Measurements from ENCODE around the gene DOK6.

The DOK6 gene

GRCh38 chr18:69754108-69754507 lies 353.4 kb downstream of the DOK6 start:
- no peak for DNase-seq (ENCODE audit: low spot score)
- Histone ChIP-seq H2BK15ac (ENCODE audit: low read length) (no peak overlapping the region), H3K4ac (ENCODE audit: low read length) (no peak overlapping the region), H2BK12ac (ENCODE audit: low read length) (no peak overlapping the region), H3K79me1 (ENCODE audit: low read depth, low read length) (no peaks in the 10 kb centered on the region), H3K23ac (ENCODE audit: low read depth, low read length, poor library complexity) (no peak overlapping the region), H4K91ac (ENCODE audit: low read depth, low read length, poor library complexity) (no peak overlapping the region), H3K36me3 (replicated peaks in 1 of 2; ENCODE audit: control insufficient read depth in 2 of 2, insufficient read depth in 2 of 2, low read length in 2 of 2) (no peaks in the 10 kb centered on the region), H3K9ac (ENCODE audit: low read depth, low read length, poor library complexity) (no peak overlapping the region), H3K27ac (replicated peaks; ENCODE audit: low read length) (no peak overlapping the region), H3K9me3 (replicated peaks in 1 of 2; ENCODE audit: control insufficient read depth in 2 of 2, insufficient read depth in 1 of 2, low read depth in 1 of 2, low read length in 2 of 2) (peaks cover 0 to 6% of the 10 kb centered on the region in 2 donors), H2AFZ (ENCODE audit: low read length) (no peak overlapping the region), H3K4me1 (ENCODE audit: control insufficient read depth in 2 of 2, insufficient read depth in 1 of 2, low read depth in 1 of 2, low read length in 2 of 2) (peaks cover 0 to 2% of the 10 kb centered on the region in 2 donors), H2BK120ac (ENCODE audit: low read depth, low read length) (no peak overlapping the region), H2BK5ac (ENCODE audit: low read length) (no peak overlapping the region), H3K18ac (ENCODE audit: low read length) (no peak overlapping the region), H3K4me2 (ENCODE audit: insufficient read depth, low read length, poor library complexity, severe bottlenecking) (no peak overlapping the region), H3K14ac (ENCODE audit: low read length) (no peak overlapping the region), H3K4me3 (ENCODE audit: low read length in 2 of 2) (no peak overlapping the region), H4K8ac (ENCODE audit: low read depth, low read length) (no peak overlapping the region), H3K27me3 (ENCODE audit: control insufficient read depth in 3 of 3, insufficient read depth in 3 of 3, low read depth in 1 of 3, low read length in 3 of 3) (no peaks in the 10 kb centered on the region), H2AK5ac (ENCODE audit: low read depth, low read length) (no peak overlapping the region)
- WGBS, 2 donors (ENCODE audit: extremely low coverage in 2 of 2, insufficient read length in 2 of 2, insufficient replicate concordance in 1 of 2), result no CpG with 5 or more reads among the region's 3 CpGs

- peaks cover 0 to 6% of the 10 kb centered on the region in 2 donors for H3K9me3 ChIP-seq (replicated peaks in 1 of 2; ENCODE audit: control insufficient read depth in 2 of 2, insufficient read depth in 1 of 2, low read depth in 1 of 2, low read length in 2 of 2)
- H3K18ac ChIP-seq (ENCODE audit: low read length), result no peak overlapping the region
- no peak overlapping the region for H3K4me3 ChIP-seq (ENCODE audit: low read length in 2 of 2)
- no peak overlapping the region for H2BK15ac ChIP-seq (ENCODE audit: low read length)
- no peak for DNase-seq (ENCODE audit: low spot score)
- H2AFZ ChIP-seq (ENCODE audit: low read length), result no peak overlapping the region
- H3K14ac ChIP-seq (ENCODE audit: low read length), result no peak overlapping the region
- no peaks in the 10 kb centered on the region for H3K27me3 ChIP-seq (ENCODE audit: control insufficient read depth in 3 of 3, insufficient read depth in 3 of 3, low read depth in 1 of 3, low read length in 3 of 3)
- no peak overlapping the region for H2BK12ac ChIP-seq (ENCODE audit: low read length)
- H3K23ac ChIP-seq (ENCODE audit: low read depth, low read length, poor library complexity), result no peak overlapping the region
- H4K91ac ChIP-seq (ENCODE audit: low read depth, low read length, poor library complexity), result no peak overlapping the region
- H3K27ac ChIP-seq (replicated peaks; ENCODE audit: low read length), result no peak overlapping the region
- no peak overlapping the region for H3K4me2 ChIP-seq (ENCODE audit: insufficient read depth, low read length, poor library complexity, severe bottlenecking)
- H4K8ac ChIP-seq (ENCODE audit: low read depth, low read length), result no peak overlapping the region
- peaks cover 0 to 2% of the 10 kb centered on the region in 2 donors for H3K4me1 ChIP-seq (ENCODE audit: control insufficient read depth in 2 of 2, insufficient read depth in 1 of 2, low read depth in 1 of 2, low read length in 2 of 2)
- no peak overlapping the region for H3K4ac ChIP-seq (ENCODE audit: low read length)
- no peak overlapping the region for H2BK120ac ChIP-seq (ENCODE audit: low read depth, low read length)
- no peak overlapping the region for H2BK5ac ChIP-seq (ENCODE audit: low read length)
- WGBS, 2 donors (ENCODE audit: extremely low coverage in 2 of 2, insufficient read length in 2 of 2, insufficient replicate concordance in 1 of 2), result no CpG with 5 or more reads among the region's 2 CpGs
- H3K36me3 ChIP-seq (replicated peaks in 1 of 2; ENCODE audit: control insufficient read depth in 2 of 2, insufficient read depth in 2 of 2, low read length in 2 of 2), result no peaks in the 10 kb centered on the region
- no peak overlapping the region for H2AK5ac ChIP-seq (ENCODE audit: low read depth, low read length)
- no peaks in the 10 kb centered on the region for H3K79me1 ChIP-seq (ENCODE audit: low read depth, low read length)
- H3K9ac ChIP-seq (ENCODE audit: low read depth, low read length, poor library complexity), result no peak overlapping the region
These were observed 354.4 kb downstream of the DOK6 start for GRCh38 chr18:69755041-69755440.

GRCh38 chr18:69755856-69756496 lies 355.3 kb downstream of the DOK6 start:
- H4K8ac ChIP-seq (ENCODE audit: low read depth, low read length), result no peak overlapping the region
- peaks cover 0 to 6% of the 10 kb centered on the region in 2 donors for H3K9me3 ChIP-seq (replicated peaks in 1 of 2; ENCODE audit: control insufficient read depth in 2 of 2, insufficient read depth in 1 of 2, low read depth in 1 of 2, low read length in 2 of 2)
- H3K79me1 ChIP-seq (ENCODE audit: low read depth, low read length), result no peaks in the 10 kb centered on the region
- no peak overlapping the region for H3K9ac ChIP-seq (ENCODE audit: low read depth, low read length, poor library complexity)
- no peak overlapping the region for H2BK15ac ChIP-seq (ENCODE audit: low read length)
- WGBS, 2 donors (ENCODE audit: extremely low coverage in 2 of 2, insufficient read length in 2 of 2, insufficient replicate concordance in 1 of 2), result no CpG with 5 or more reads among the region's 6 CpGs
- no peaks in the 10 kb centered on the region for H3K27me3 ChIP-seq (ENCODE audit: control insufficient read depth in 3 of 3, insufficient read depth in 3 of 3, low read depth in 1 of 3, low read length in 3 of 3)
- no peak overlapping the region for H2BK120ac ChIP-seq (ENCODE audit: low read depth, low read length)
- DNase-seq (ENCODE audit: low spot score), result no peak
- H3K36me3 ChIP-seq (replicated peaks in 1 of 2; ENCODE audit: control insufficient read depth in 2 of 2, insufficient read depth in 2 of 2, low read length in 2 of 2), result no peaks in the 10 kb centered on the region
- no peak overlapping the region for H2BK12ac ChIP-seq (ENCODE audit: low read length)
- H3K4me2 ChIP-seq (ENCODE audit: insufficient read depth, low read length, poor library complexity, severe bottlenecking), result no peak overlapping the region
- no peak overlapping the region for H2AK5ac ChIP-seq (ENCODE audit: low read depth, low read length)
- H3K4ac ChIP-seq (ENCODE audit: low read length), result no peak overlapping the region
- H3K4me1 ChIP-seq (ENCODE audit: control insufficient read depth in 2 of 2, insufficient read depth in 1 of 2, low read depth in 1 of 2, low read length in 2 of 2), result peaks cover 0 to 2% of the 10 kb centered on the region in 2 donors
- no peak overlapping the region for H2AFZ ChIP-seq (ENCODE audit: low read length)
- H3K27ac ChIP-seq (replicated peaks; ENCODE audit: low read length), result no peak overlapping the region
- no peak overlapping the region for H3K14ac ChIP-seq (ENCODE audit: low read length)
- H4K91ac ChIP-seq (ENCODE audit: low read depth, low read length, poor library complexity), result no peak overlapping the region
- no peak overlapping the region for H3K18ac ChIP-seq (ENCODE audit: low read length)
- H3K23ac ChIP-seq (ENCODE audit: low read depth, low read length, poor library complexity), result no peak overlapping the region
- H2BK5ac ChIP-seq (ENCODE audit: low read length), result no peak overlapping the region
- H3K4me3 ChIP-seq (ENCODE audit: low read length in 2 of 2), result no peak overlapping the region

- no peak for DNase-seq (ENCODE audit: low spot score)
- H2BK12ac ChIP-seq (ENCODE audit: low read length), result no peak overlapping the region
- no peak overlapping the region for H3K27ac ChIP-seq (replicated peaks; ENCODE audit: low read length)
- H3K23ac ChIP-seq (ENCODE audit: low read depth, low read length, poor library complexity), result no peak overlapping the region
- H2BK15ac ChIP-seq (ENCODE audit: low read length), result no peak overlapping the region
- no peak overlapping the region for H2AFZ ChIP-seq (ENCODE audit: low read length)
- no CpG with 5 or more reads among the region's 6 CpGs for WGBS, 2 donors (ENCODE audit: extremely low coverage in 2 of 2, insufficient read length in 2 of 2, insufficient replicate concordance in 1 of 2)
- H3K4me2 ChIP-seq (ENCODE audit: insufficient read depth, low read length, poor library complexity, severe bottlenecking), result no peak overlapping the region
- no peak overlapping the region for H4K8ac ChIP-seq (ENCODE audit: low read depth, low read length)
- no peaks in the 10 kb centered on the region for H3K27me3 ChIP-seq (ENCODE audit: control insufficient read depth in 3 of 3, insufficient read depth in 3 of 3, low read depth in 1 of 3, low read length in 3 of 3)
- H4K91ac ChIP-seq (ENCODE audit: low read depth, low read length, poor library complexity), result no peak overlapping the region
- H3K4me3 ChIP-seq (ENCODE audit: low read length in 2 of 2), result no peak overlapping the region
- no peaks in the 10 kb centered on the region for H3K36me3 ChIP-seq (replicated peaks in 1 of 2; ENCODE audit: control insufficient read depth in 2 of 2, insufficient read depth in 2 of 2, low read length in 2 of 2)
- no peak overlapping the region for H3K18ac ChIP-seq (ENCODE audit: low read length)
- peaks cover 0 to 6% of the 10 kb centered on the region in 2 donors for H3K9me3 ChIP-seq (replicated peaks in 1 of 2; ENCODE audit: control insufficient read depth in 2 of 2, insufficient read depth in 1 of 2, low read depth in 1 of 2, low read length in 2 of 2)
- no peak overlapping the region for H3K4ac ChIP-seq (ENCODE audit: low read length)
- no peaks in the 10 kb centered on the region for H3K79me1 ChIP-seq (ENCODE audit: low read depth, low read length)
- no peak overlapping the region for H3K14ac ChIP-seq (ENCODE audit: low read length)
- H3K9ac ChIP-seq (ENCODE audit: low read depth, low read length, poor library complexity), result no peak overlapping the region
- H2BK120ac ChIP-seq (ENCODE audit: low read depth, low read length), result no peak overlapping the region
- peaks cover 0 to under 1% of the 10 kb centered on the region in 2 donors for H3K4me1 ChIP-seq (ENCODE audit: control insufficient read depth in 2 of 2, insufficient read depth in 1 of 2, low read depth in 1 of 2, low read length in 2 of 2)
- H2AK5ac ChIP-seq (ENCODE audit: low read depth, low read length), result no peak overlapping the region
- no peak overlapping the region for H2BK5ac ChIP-seq (ENCODE audit: low read length)
These were observed 357.0 kb downstream of the DOK6 start for GRCh38 chr18:69757733-69758132.
